IMR-90 (cell line): ENCODE data around the gene ATG3. TPM values are rescaled to one million over a fixed set of nuclear protein-coding genes. Genes with fewer than 3 reads are reported as not detected.

Source experiments
- ATAC-seq: fragments of 200-7000 bp; cut with Tn5 transposase; 2 replicates; pipeline ENCODE4 v1.9.1; 2020; ENCODE audit warnings: low read depth, mild to moderate bottlenecking, moderate library complexity
- BruUV-seq: library from RNA; stranded (reverse); fragments of 400-500 nt; replicated peaks from 2 replicates; lab custom pipeline; 2021; lab: Mats Ljungman, UMichigan
- CTCF ChIA-PET: fragments of 300-600 bp; formaldehyde crosslinking; extraction: SDS; loops from one replicate; lab custom pipeline; 2021; ENCODE audit warnings: antibody characterized with exemption; lab: Yijun Ruan, JAX
- POLR2A ChIA-PET: fragments of 300-600 bp; sonication (Branson Sonifier 250); formaldehyde crosslinking; loops from one replicate; lab custom pipeline; 2022; ENCODE audit warnings: antibody characterized with exemption; ENCODE audit not compliant: unreplicated experiment; lab: Charles Lee
- DNase-seq: peaks from one replicate; pipeline ENCODE4 v3.0.0; 2013
- H2AFZ ChIP-seq: replicated peaks from 2 replicates; pipeline ENCODE3; 2013; ENCODE audit warnings: low read length, mild to moderate bottlenecking; ENCODE audit not compliant: poor library complexity
- H2AK5ac ChIP-seq: 2 replicates; pipeline ENCODE4 v1.6.1; 2013; ENCODE audit warnings: low read depth, low read length, inconsistent platforms
- H2AK9ac ChIP-seq: replicated peaks from 2 replicates; pipeline ENCODE3; 2013; ENCODE audit warnings: mild to moderate bottlenecking, low read depth, low read length, moderate library complexity; ENCODE audit not compliant: poor library complexity
- H2BK120ac ChIP-seq: 2 replicates; pipeline ENCODE4 v1.6.1; 2013; ENCODE audit warnings: low read depth, low read length, inconsistent platforms
- H2BK15ac ChIP-seq: 3 replicates; pipeline ENCODE4 v1.6.1; 2013; ENCODE audit warnings: low read depth, low read length, inconsistent platforms
- H2BK20ac ChIP-seq: 2 replicates; pipeline ENCODE4 v1.6.1; 2013; ENCODE audit warnings: low read depth, mild to moderate bottlenecking, inconsistent platforms, low read length, moderate library complexity
- H2BK5ac ChIP-seq: 2 replicates; pipeline ENCODE4 v1.6.1; 2013; ENCODE audit warnings: mild to moderate bottlenecking, low read depth, low read length, inconsistent platforms; ENCODE audit not compliant: poor library complexity, severe bottlenecking
- H3K14ac ChIP-seq: replicated peaks from 2 replicates; pipeline ENCODE4 v1.6.1; 2013; ENCODE audit warnings: low read depth, low read length, inconsistent platforms
- H3K18ac ChIP-seq: 2 replicates; pipeline ENCODE4 v1.6.1; 2013; ENCODE audit warnings: low read depth, low read length, control low read depth
- H3K23ac ChIP-seq: 2 replicates; pipeline ENCODE4 v1.6.1; 2013; ENCODE audit warnings: low read depth, low read length, inconsistent platforms
- H3K27ac ChIP-seq: 2 replicates; pipeline ENCODE4 v1.5.1; 2013; ENCODE audit warnings: mild to moderate bottlenecking, control low read depth, low read length; ENCODE audit not compliant: insufficient read depth
- H3K27me3 ChIP-seq: 2 replicates; pipeline ENCODE4 v1.6.1; 2013; ENCODE audit warnings: low read length; ENCODE audit not compliant: control insufficient read depth, insufficient read depth
- H3K36me3 ChIP-seq: 2 replicates; pipeline ENCODE4 v1.6.1; 2013; ENCODE audit warnings: low read length, mixed read lengths; ENCODE audit not compliant: control insufficient read depth, insufficient read depth
- H3K4ac ChIP-seq: 2 replicates; pipeline ENCODE4 v1.6.1; 2013; ENCODE audit warnings: low read depth, low read length, inconsistent platforms
- H3K4me1 ChIP-seq: 2 replicates; pipeline ENCODE4 v1.6.1; 2013; ENCODE audit warnings: low read length, mixed read lengths; ENCODE audit not compliant: control insufficient read depth, insufficient read depth
- H3K4me2 ChIP-seq: 2 replicates; pipeline ENCODE4 v1.6.1; 2013; ENCODE audit warnings: low read depth, mild to moderate bottlenecking, control low read depth, low read length, moderate library complexity
- H3K4me3 ChIP-seq: 2 replicates; pipeline ENCODE4 v1.5.1; 2013; ENCODE audit warnings: low read depth, mild to moderate bottlenecking, control low read depth, low read length, moderate library complexity; ENCODE audit not compliant: insufficient read depth
- H3K56ac ChIP-seq: 2 replicates; pipeline ENCODE4 v1.6.1; 2013; ENCODE audit warnings: low read length, inconsistent platforms; ENCODE audit not compliant: insufficient read depth; ENCODE audit errors: extremely low read depth
- H3K79me1 ChIP-seq, 2 experiments: 2 replicates each; pipeline ENCODE4 v1.6.1; 2013; ENCODE audit warnings: low read length in 2 of 2, inconsistent platforms in 1 of 2, low read depth in 1 of 2
- H3K9ac ChIP-seq: 2 replicates; pipeline ENCODE4 v1.6.1; 2013; ENCODE audit warnings: low read depth, low read length, control low read depth
- H3K9me1 ChIP-seq: 2 replicates; pipeline ENCODE4 v1.6.1; 2013; ENCODE audit warnings: low read length, inconsistent platforms; ENCODE audit not compliant: insufficient read depth
- H3K9me3 ChIP-seq: 2 replicates; pipeline ENCODE4 v1.6.1; 2013; ENCODE audit warnings: low read length; ENCODE audit not compliant: control insufficient read depth, insufficient read depth
- H4K20me1 ChIP-seq: 2 replicates; pipeline ENCODE4 v1.6.1; 2013; ENCODE audit warnings: low read length, inconsistent platforms; ENCODE audit not compliant: insufficient read depth
- H4K5ac ChIP-seq: 2 replicates; pipeline ENCODE4 v1.6.1; 2013; ENCODE audit warnings: mild to moderate bottlenecking, low read depth, low read length, control low read depth
- H4K8ac ChIP-seq, 2 experiments: 2 replicates each; pipeline ENCODE4 v1.6.1; 2013; ENCODE audit warnings: low read depth in 2 of 2, low read length in 2 of 2, control low read depth in 1 of 2, inconsistent platforms in 1 of 2
- H4K91ac ChIP-seq: 2 replicates; pipeline ENCODE4 v1.6.1; 2013; ENCODE audit warnings: low read depth, low read length, inconsistent platforms; ENCODE audit not compliant: insufficient read depth
- dilution Hi-C: fragments of 300-500 bp; cut with HindIII; formaldehyde crosslinking; loops from one replicate; pipeline ENCODE4 v1.14.3; 2018; ENCODE audit warnings: low sequenced_read_pairs; ENCODE audit not compliant: unreplicated experiment
- in situ Hi-C: fragments of 300-500 bp; cut with MboI; formaldehyde crosslinking; loops from 3 replicates; pipeline ENCODE4 v1.14.3; 2019; ENCODE audit warnings: low sequenced_read_pairs, inconsistent platforms, mixed read lengths
- intact Hi-C: fragments of 100-400 bp; cut with micrococcal nuclease; formaldehyde crosslinking; loops from 2 replicates; pipeline ENCODE4 v1.10.0; 2022
- polyA plus RNA-seq, 3 experiments: library from polyadenylated mRNA; depleted of rRNA; stranded (reverse); fragments of >200 nt; gene quantifications; 2 replicates each; pipeline ENCODE4 v1.2.3, GENCODE V29; 2012; ENCODE audit warnings: low replicate concordance in 1 of 3
- total RNA-seq: library from RNA; depleted of rRNA; stranded (reverse); fragments of >200 nt; gene quantifications from 2 replicates; pipeline ENCODE4 v1.2.3, GENCODE V29; 2012
- TF ChIP-seq, protein P1 (sequence below): fragments of 150-350 bp; IDR thresholded peaks from 2 replicates; pipeline ENCODE4 v1.6.1; 2017; ENCODE audit warnings: mild to moderate bottlenecking, antibody characterized with exemption, low read length, low read depth

The ATG3 gene
- total and polyA plus RNA-seq, 2 of the 4 experiments (the other 2 are of a cell fraction) = 30.8 to 31.7 TPM

DNA sequence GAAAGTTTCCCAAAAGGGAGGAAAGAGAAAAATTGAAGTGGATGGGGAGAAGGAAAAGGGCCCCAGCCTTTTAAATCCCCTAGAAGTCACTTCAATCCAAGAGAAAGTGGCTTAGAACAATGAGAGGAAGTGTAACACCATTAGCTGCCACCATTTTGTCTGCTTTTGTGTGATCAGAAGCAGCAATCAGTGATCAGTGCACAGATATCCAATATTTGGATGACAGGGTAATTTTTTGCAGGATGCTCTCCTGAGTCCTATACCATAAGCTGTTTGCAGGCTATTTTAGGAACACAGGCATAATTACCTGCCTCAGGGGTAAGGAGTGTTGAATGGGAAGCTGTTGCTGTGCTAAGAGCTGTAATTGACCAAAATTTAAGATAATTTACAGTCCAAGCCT, 31.5 kb upstream of the ATG3 start:
- Histone ChIP-seq H2AK5ac (no peak overlapping the region), H3K56ac (no peak overlapping the region), H3K27ac (no peak overlapping the region), H2BK120ac (no peak overlapping the region), H3K36me3 (0 out of 2 replicates have a peak, but pooled peaks cover 3% of the 10 kb centered on the region), H3K4me2 (no peak overlapping the region), H3K27me3 (no peaks in the 10 kb centered on the region), H4K20me1 (no peaks in the 10 kb centered on the region), H2BK15ac (no peak overlapping the region), H3K23ac (no peak overlapping the region), H3K4me3 (no peak overlapping the region), H2BK20ac (no peak overlapping the region), H3K4me1 (no peaks in the 10 kb centered on the region), H3K14ac (no peak overlapping the region), H2AK9ac (no peak overlapping the region), H3K18ac (no peak overlapping the region), H4K5ac (no peak overlapping the region), H2BK5ac (no peak overlapping the region), H3K9me3 (no peaks in the 10 kb centered on the region), H4K91ac (no peak overlapping the region), H3K9ac (no peak overlapping the region), H2AFZ (no peak overlapping the region), H3K4ac (no peak overlapping the region), H3K79me1 (no peaks in the 10 kb centered on the region), H4K8ac (no peak overlapping the region), H3K9me1 (no peaks in the 10 kb centered on the region)
- in situ Hi-C loops (no loop called here), dilution Hi-C loops (loop anchor here (25.0 kb wide), 1 partner anchor 394 kb away; the partner anchor contains the start of genes CD200R1 and GTPBP8), intact Hi-C loops (no loop called here)
- BruUV-seq = no TSS peak
- DNase-seq (no peak), ATAC-seq (no peak)
- ChIA-PET POLR2A (no interaction called here), CTCF (interaction anchor here (0.8 kb wide), 1 partner anchor 11 kb away, joined by 3 read pairs; no protein-coding TSS in a partner anchor)
- TF ChIP-seq, protein P1, sequence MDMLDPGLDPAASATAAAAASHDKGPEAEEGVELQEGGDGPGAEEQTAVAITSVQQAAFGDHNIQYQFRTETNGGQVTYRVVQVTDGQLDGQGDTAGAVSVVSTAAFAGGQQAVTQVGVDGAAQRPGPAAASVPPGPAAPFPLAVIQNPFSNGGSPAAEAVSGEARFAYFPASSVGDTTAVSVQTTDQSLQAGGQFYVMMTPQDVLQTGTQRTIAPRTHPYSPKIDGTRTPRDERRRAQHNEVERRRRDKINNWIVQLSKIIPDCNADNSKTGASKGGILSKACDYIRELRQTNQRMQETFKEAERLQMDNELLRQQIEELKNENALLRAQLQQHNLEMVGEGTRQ = no peak
